ENCODE results near the gene CD36.

CD36 gene

GRCh38 chr7:80637454-80637853 lies 988 bp upstream of the CD36 start:
- no peak overlapping the region for H3K27ac Mint-ChIP-seq
- no peak overlapping the region for H3K4me3 Mint-ChIP-seq
- H3K36me3 Mint-ChIP-seq: no peaks in the 10 kb centered on the region
- ATAC-seq: no peak
- H3K9me3 Mint-ChIP-seq: no peaks in the 10 kb centered on the region
- H3K27me3 Mint-ChIP-seq: no peaks in the 10 kb centered on the region
- no peaks in the 10 kb centered on the region for H3K4me1 Mint-ChIP-seq

- no peak for ATAC-seq
- Mint-ChIP-seq H3K9me3 (no peaks in the 10 kb centered on the region), H3K27ac (no peak overlapping the region), H3K36me3 (no peaks in the 10 kb centered on the region), H3K27me3 (no peaks in the 10 kb centered on the region), H3K4me1 (no peaks in the 10 kb centered on the region), H3K4me3 (no peak overlapping the region)
Measured at GRCh38 chr7:80639011-80639410, 569 bp downstream of the CD36 start.

DNA sequence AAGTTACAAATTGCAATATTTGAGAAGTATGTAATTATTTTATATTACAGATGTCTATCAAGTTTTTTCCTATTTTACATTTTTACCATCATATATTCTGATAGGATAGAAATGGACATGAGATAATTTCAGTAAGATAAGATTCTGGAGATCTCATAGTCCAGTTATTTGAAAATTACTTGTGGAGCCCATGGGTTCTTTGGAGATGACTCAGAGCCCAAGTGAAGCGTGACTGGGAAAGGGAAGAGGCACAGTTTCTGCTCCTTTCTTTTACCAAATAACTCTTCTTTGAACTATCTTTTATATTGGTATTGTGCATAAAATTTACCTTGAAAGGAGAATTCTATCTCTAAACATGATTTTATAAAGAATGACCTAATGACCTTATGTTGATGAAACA lies 2.4 kb downstream of the CD36 start:
- Mint-ChIP-seq H3K4me1 (no peaks in the 10 kb centered on the region), H3K27me3 (no peaks in the 10 kb centered on the region), H3K4me3 (no peak overlapping the region), H3K36me3 (no peaks in the 10 kb centered on the region), H3K9me3 (no peaks in the 10 kb centered on the region), H3K27ac (no peak overlapping the region)
- ATAC-seq: no peak

- no peak for ATAC-seq
- H3K4me3 Mint-ChIP-seq: no peak overlapping the region
- H3K36me3 Mint-ChIP-seq: no peaks in the 10 kb centered on the region
- H3K9me3 Mint-ChIP-seq: no peaks in the 10 kb centered on the region
- H3K27ac Mint-ChIP-seq: no peak overlapping the region
- no peaks in the 10 kb centered on the region for H3K27me3 Mint-ChIP-seq
- H3K4me1 Mint-ChIP-seq: no peaks in the 10 kb centered on the region
Measured at GRCh38 chr7:80641548-80641947, 3.1 kb downstream of the CD36 start.

DNA sequence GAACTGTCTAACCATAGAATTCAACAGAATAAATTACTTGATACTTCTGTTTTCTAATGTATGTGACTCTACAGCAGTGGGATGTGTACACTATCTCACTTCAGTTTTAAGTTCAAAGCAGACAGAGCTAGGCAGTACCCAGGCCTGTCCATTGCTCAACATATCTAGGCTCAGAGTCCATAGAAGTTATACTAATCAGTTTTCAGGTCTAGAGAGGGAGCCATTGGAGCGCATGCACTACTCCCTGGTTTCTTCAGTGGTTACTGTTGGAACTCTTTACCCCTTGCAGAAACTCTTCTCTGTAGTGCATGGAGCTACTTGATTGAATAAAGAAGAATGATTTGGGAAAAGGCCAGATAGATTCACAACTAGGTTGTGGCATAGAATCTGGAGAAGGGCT lies 4.4 kb downstream of the CD36 start:
- Mint-ChIP-seq H3K27me3 (no peaks in the 10 kb centered on the region), H3K4me3 (no peak overlapping the region), H3K27ac (no peak overlapping the region), H3K4me1 (no peaks in the 10 kb centered on the region), H3K36me3 (no peaks in the 10 kb centered on the region), H3K9me3 (no peaks in the 10 kb centered on the region)
- no peak for ATAC-seq

GRCh38 chr7:80643336-80643915 lies 5.0 kb downstream of the CD36 start:
- no peak for ATAC-seq
- Mint-ChIP-seq H3K4me1 (no peaks in the 10 kb centered on the region), H3K27me3 (no peaks in the 10 kb centered on the region), H3K4me3 (no peak overlapping the region), H3K9me3 (no peaks in the 10 kb centered on the region), H3K27ac (no peak overlapping the region), H3K36me3 (no peaks in the 10 kb centered on the region)

GRCh38 chr7:80644054-80644453 lies 5.6 kb downstream of the CD36 start:
- Mint-ChIP-seq H3K27me3 (no peaks in the 10 kb centered on the region), H3K36me3 (no peaks in the 10 kb centered on the region), H3K4me3 (no peak overlapping the region), H3K9me3 (no peaks in the 10 kb centered on the region), H3K27ac (no peak overlapping the region), H3K4me1 (no peaks in the 10 kb centered on the region)
- ATAC-seq: no peak

DNA sequence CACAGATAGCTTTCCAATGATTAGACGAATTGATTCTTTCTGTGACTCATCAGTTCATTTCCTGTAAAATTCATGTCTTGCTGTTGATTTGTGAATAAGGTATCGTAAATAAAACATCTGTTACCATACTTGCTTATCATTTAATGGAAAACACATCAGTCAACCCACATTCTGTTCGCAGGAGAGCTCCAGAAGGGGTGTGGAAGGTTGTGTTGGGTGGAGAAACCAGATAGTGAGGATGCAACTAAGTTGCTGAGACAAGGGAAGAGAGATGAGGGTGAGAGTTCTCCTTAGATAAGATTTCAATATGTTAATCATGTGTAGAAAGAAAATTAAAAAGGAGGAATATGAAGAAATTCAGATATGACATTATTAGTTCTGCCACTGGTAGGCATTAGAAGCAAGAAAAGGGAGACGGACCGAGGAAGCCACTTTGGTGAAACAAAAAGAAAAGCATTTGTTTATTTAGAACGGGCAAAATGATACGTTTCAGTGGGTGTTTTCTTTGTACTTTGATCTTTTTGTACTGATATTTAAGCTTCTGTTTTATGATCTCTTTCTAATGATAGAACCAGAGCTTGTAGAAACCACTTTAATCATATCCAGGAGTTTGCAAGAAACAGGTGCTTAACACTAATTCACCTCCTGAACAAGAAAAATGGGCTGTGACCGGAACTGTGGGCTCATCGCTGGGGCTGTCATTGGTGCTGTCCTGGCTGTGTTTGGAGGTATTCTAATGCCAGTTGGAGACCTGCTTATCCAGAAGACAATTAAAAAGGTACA lies 7.8 kb downstream of the CD36 start:
- no peaks in the 10 kb centered on the region for H3K36me3 Mint-ChIP-seq
- no peaks in the 10 kb centered on the region for H3K4me1 Mint-ChIP-seq
- no peak overlapping the region for H3K4me3 Mint-ChIP-seq
- ATAC-seq: no peak
- no peaks in the 10 kb centered on the region for H3K27me3 Mint-ChIP-seq
- H3K27ac Mint-ChIP-seq: no peak overlapping the region
- H3K9me3 Mint-ChIP-seq: no peaks in the 10 kb centered on the region

GRCh38 chr7:80647436-80647835 lies 9.0 kb downstream of the CD36 start:
- Mint-ChIP-seq H3K4me1 (no peaks in the 10 kb centered on the region), H3K9me3 (no peaks in the 10 kb centered on the region), H3K27me3 (no peaks in the 10 kb centered on the region), H3K4me3 (no peak overlapping the region), H3K36me3 (no peaks in the 10 kb centered on the region), H3K27ac (no peak overlapping the region)
- no peak for ATAC-seq

- Mint-ChIP-seq H3K9me3 (no peaks in the 10 kb centered on the region), H3K27ac (no peak overlapping the region), H3K4me3 (no peak overlapping the region), H3K4me1 (no peaks in the 10 kb centered on the region), H3K36me3 (no peaks in the 10 kb centered on the region), H3K27me3 (no peaks in the 10 kb centered on the region)
- no peak for ATAC-seq
Measured at GRCh38 chr7:80648031-80648600, 9.7 kb downstream of the CD36 start.

DNA sequence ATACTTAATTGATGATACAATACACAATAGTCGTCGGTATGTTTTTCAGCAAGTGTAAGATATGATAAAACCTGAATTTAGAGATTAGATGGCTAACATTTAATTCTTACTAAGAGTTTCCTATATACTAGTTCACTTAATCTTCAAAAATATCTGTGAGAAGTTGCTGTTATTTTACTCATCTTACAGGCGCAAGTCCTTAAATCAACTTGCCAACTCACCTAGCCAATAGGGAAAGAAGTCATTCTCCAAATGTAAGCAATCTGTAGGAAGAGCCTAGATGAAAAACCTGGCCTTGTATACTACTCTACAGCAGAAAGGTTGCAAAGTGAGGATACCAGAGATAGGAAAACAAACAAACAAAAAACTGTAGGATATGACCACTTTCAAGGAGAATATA lies 10.6 kb downstream of the CD36 start:
- Mint-ChIP-seq H3K27me3 (no peaks in the 10 kb centered on the region), H3K4me3 (no peak overlapping the region), H3K27ac (no peak overlapping the region), H3K4me1 (no peaks in the 10 kb centered on the region), H3K9me3 (no peaks in the 10 kb centered on the region), H3K36me3 (no peaks in the 10 kb centered on the region)
- no peak for ATAC-seq

DNA sequence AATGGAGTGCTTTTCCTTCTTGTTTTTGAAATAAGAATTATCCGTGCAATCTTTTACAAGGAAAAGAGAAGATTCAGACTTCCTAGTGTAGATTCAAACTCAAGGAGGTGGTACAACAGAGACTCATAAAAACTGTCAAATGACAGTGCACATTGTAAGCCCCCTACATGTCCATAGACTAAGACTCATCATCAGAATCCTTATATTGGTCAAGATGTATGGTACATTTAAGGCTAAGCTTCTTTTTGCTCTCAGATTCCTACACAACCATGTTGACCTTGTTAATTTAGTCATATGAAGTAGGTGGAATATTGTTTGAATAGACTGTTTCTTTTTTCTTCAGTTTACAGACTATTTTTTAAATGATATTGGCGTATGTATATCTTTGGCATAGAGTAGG lies 11.6 kb downstream of the CD36 start:
- Mint-ChIP-seq H3K27me3 (no peaks in the 10 kb centered on the region), H3K27ac (no peak overlapping the region), H3K36me3 (no peaks in the 10 kb centered on the region), H3K4me1 (no peaks in the 10 kb centered on the region), H3K4me3 (no peak overlapping the region), H3K9me3 (no peaks in the 10 kb centered on the region)
- ATAC-seq: no peak

- Mint-ChIP-seq H3K27me3 (no peaks in the 10 kb centered on the region), H3K4me1 (no peaks in the 10 kb centered on the region), H3K9me3 (no peaks in the 10 kb centered on the region), H3K36me3 (no peaks in the 10 kb centered on the region), H3K27ac (no peak overlapping the region), H3K4me3 (no peak overlapping the region)
- no peak for ATAC-seq
Measured at GRCh38 chr7:80651471-80651870, 13.0 kb downstream of the CD36 start.

GRCh38 chr7:80653244-80653643 lies 14.8 kb downstream of the CD36 start:
- Mint-ChIP-seq H3K9me3 (no peaks in the 10 kb centered on the region), H3K4me3 (no peak overlapping the region), H3K36me3 (no peaks in the 10 kb centered on the region), H3K27me3 (no peaks in the 10 kb centered on the region), H3K4me1 (no peaks in the 10 kb centered on the region), H3K27ac (no peak overlapping the region)
- ATAC-seq: no peak

DNA sequence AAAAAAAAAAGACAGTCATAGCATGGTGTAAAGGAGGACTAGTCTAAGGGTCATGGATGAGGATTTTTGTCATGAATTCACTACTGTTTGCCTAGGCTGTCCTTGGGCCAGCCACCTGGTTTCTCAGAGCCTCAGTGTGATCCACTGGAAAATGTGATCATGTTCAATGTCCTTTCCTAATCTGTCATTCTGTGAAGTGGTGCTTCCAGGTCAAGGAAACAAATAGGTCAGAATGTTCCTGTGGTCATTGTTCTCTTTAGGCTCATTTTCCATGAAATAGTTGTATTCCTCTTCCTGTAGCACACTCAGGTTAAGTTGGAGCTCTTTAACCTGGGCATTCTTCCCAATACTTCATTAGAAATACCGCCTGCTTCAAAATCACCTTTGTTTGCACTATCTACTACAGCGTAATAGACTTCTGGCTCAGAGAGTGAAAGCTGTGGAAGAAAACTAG lies 16.5 kb downstream of the CD36 start:
- no peaks in the 10 kb centered on the region for H3K27me3 Mint-ChIP-seq
- H3K4me1 Mint-ChIP-seq: no peaks in the 10 kb centered on the region
- no peak overlapping the region for H3K27ac Mint-ChIP-seq
- no peak overlapping the region for H3K4me3 Mint-ChIP-seq
- ATAC-seq: no peak
- H3K9me3 Mint-ChIP-seq: no peaks in the 10 kb centered on the region
- H3K36me3 Mint-ChIP-seq: no peaks in the 10 kb centered on the region

GRCh38 chr7:80656029-80656428 lies 17.6 kb downstream of the CD36 start:
- H3K9me3 Mint-ChIP-seq: no peaks in the 10 kb centered on the region
- no peak overlapping the region for H3K4me3 Mint-ChIP-seq
- no peaks in the 10 kb centered on the region for H3K4me1 Mint-ChIP-seq
- H3K27me3 Mint-ChIP-seq: no peaks in the 10 kb centered on the region
- no peak for ATAC-seq
- H3K36me3 Mint-ChIP-seq: no peaks in the 10 kb centered on the region
- no peak overlapping the region for H3K27ac Mint-ChIP-seq

Data from stimulated activated memory B cell treated with anti-CD40 and anti-IgM and Interleukin-4, amounts not matched to agents 10 μg/mL and 1 μg/mL and 100 μg/mL, for 72 hours (primary cell).